A549 (cell line): ENCODE results near the gene ODR4. TPM values are rescaled to one million over a fixed set of nuclear protein-coding genes. Genes with fewer than 3 reads are reported as not detected.

Experiments
- ATAC-seq, 2 experiments: fragments of 200-7000 bp in 1 of 2; fragments of >200 bp in 1 of 2; cut with Nextera tagmentation in 1 of 2; cut with Tn5 transposase in 1 of 2; 3 replicates each; pipeline versions ENCODE4 v1.8.0 to v1.9.1; 2018 to 2020; ENCODE audit warnings: mild to moderate bottlenecking in 1 of 2, moderate library complexity in 1 of 2
- CTCF ChIA-PET: fragments of 300-600 bp; sonication (Branson Sonifier 250); formaldehyde crosslinking; extraction: SDS; loops from one replicate; lab custom pipeline; 2021; ENCODE audit warnings: antibody characterized with exemption, inconsistent platforms; lab: Yijun Ruan, JAX
- POLR2A ChIA-PET: fragments of 350-600 bp; formaldehyde crosslinking; extraction: SDS; loops from one replicate; lab custom pipeline; 2021; ENCODE audit warnings: antibody characterized with exemption, inconsistent platforms; lab: Yijun Ruan, JAX
- DNase-seq, 2 experiments: peaks; one replicate each; pipeline versions ENCODE4 v3.0.0 to v3.0.0-alpha.2; 2011 to 2016; ENCODE audit warnings: low read depth in 1 of 2, low spot score in 1 of 2
- FAIRE-seq: peaks from 2 replicates; lab custom pipeline; 2011; peaks lifted over from hg19 to GRCh38; lab: Jason Lieb, UNC
- H3K27ac ChIP-seq, 2 experiments: fragments of >200 bp; sonication (Bioruptor Twin); formaldehyde crosslinking; 3 replicates each; pipeline ENCODE4 v1.5.1; 2016 to 2017
- H3K4me1 ChIP-seq: fragments of >200 bp; sonication (Bioruptor Twin); formaldehyde crosslinking; 3 replicates; pipeline ENCODE4 v1.6.1; 2016
- H3K4me2 ChIP-seq: fragments of >200 bp; sonication (Bioruptor Twin); formaldehyde crosslinking; 3 replicates; pipeline ENCODE4 v1.6.1; 2016
- H3K4me3 ChIP-seq: fragments of >200 bp; sonication (Bioruptor Twin); formaldehyde crosslinking; 3 replicates; pipeline ENCODE4 v1.5.1; 2016
- H3K9me3 ChIP-seq: fragments of >200 bp; sonication (Bioruptor Twin); formaldehyde crosslinking; 3 replicates; pipeline ENCODE4 v1.6.1; 2016
- BHLHE40 ChIP-seq: IDR thresholded peaks from 2 replicates; pipeline ENCODE4 v1.6.1; 2012; ENCODE audit warnings: low read depth, low read length, inconsistent platforms
- CBX8 ChIP-seq: fragments of 200-600 bp; sonication (generic); IDR thresholded peaks from 2 replicates; pipeline ENCODE4 v1.6.1; 2016
- EHF ChIP-seq: fragments of 250-450 bp; sonication (Bioruptor Pico); IDR thresholded peaks from 2 replicates; pipeline ENCODE4 v1.5.0; 2020; ENCODE audit warnings: mild to moderate bottlenecking
- EHMT2 ChIP-seq: fragments of 200-600 bp; sonication (generic); IDR thresholded peaks from 2 replicates; pipeline ENCODE4 v1.6.1; 2016; ENCODE audit warnings: antibody characterized with exemption, low read depth, mild to moderate bottlenecking, moderate library complexity
- FOSL2 ChIP-seq, 2 experiments: fragments of 450-650 bp in 1 of 2; fragments of >200 bp in 1 of 2; sonication (Bioruptor Twin) in 1 of 2; formaldehyde crosslinking; IDR thresholded peaks; 2 replicates each; pipeline versions ENCODE4 v1.5.0 to v1.6.1; 2016 to 2020; ENCODE audit warnings: mild to moderate bottlenecking in 1 of 2, moderate library complexity in 1 of 2
- HDAC2 ChIP-seq: fragments of 200-600 bp; sonication (generic); IDR thresholded peaks from 2 replicates; pipeline ENCODE4 v1.6.1; 2016
- HOXA7 ChIP-seq: fragments of 250-450 bp; sonication (Bioruptor Pico); IDR thresholded peaks from 2 replicates; pipeline ENCODE4 v1.5.0; 2020; ENCODE audit warnings: mild to moderate bottlenecking, moderate library complexity
- HOXB5 ChIP-seq: fragments of 250-450 bp; sonication (Bioruptor Pico); IDR thresholded peaks from 2 replicates; pipeline ENCODE4 v1.5.0; 2020; ENCODE audit warnings: mild to moderate bottlenecking, moderate library complexity
- JUNB ChIP-seq: fragments of >200 bp; sonication (Bioruptor Twin); formaldehyde crosslinking; IDR thresholded peaks from 2 replicates; pipeline ENCODE4 v1.6.1; 2016
- KDM1A ChIP-seq: fragments of 200-600 bp; sonication (generic); IDR thresholded peaks from 2 replicates; pipeline ENCODE4 v1.6.1; 2016; ENCODE audit warnings: low read depth, mild to moderate bottlenecking
- KDM5A ChIP-seq: fragments of 200-600 bp; sonication (generic); IDR thresholded peaks from 2 replicates; pipeline ENCODE4 v1.6.1; 2016; ENCODE audit warnings: antibody characterized with exemption, mild to moderate bottlenecking
- MAZ ChIP-seq: fragments of 150-350 bp; IDR thresholded peaks from 2 replicates; pipeline ENCODE4 v1.6.1; 2014; ENCODE audit warnings: antibody characterized with exemption, low read depth, low read length, borderline replicate concordance
- NR3C1 ChIP-seq: fragments of >200 bp; sonication (Bioruptor Twin); formaldehyde crosslinking; IDR thresholded peaks from 3 replicates; pipeline ENCODE4 v1.6.1; 2017
- PHF8 ChIP-seq: fragments of 200-600 bp; sonication (generic); IDR thresholded peaks from 2 replicates; pipeline ENCODE4 v1.6.1; 2016; ENCODE audit warnings: low read depth, mild to moderate bottlenecking, antibody characterized with exemption, moderate library complexity, borderline replicate concordance
- RCOR1 ChIP-seq: fragments of 150-350 bp; IDR thresholded peaks from 2 replicates; pipeline ENCODE4 v1.6.1; 2014; ENCODE audit warnings: antibody characterized with exemption, low read length, low read depth
- RNF2 ChIP-seq: fragments of 200-600 bp; sonication (generic); IDR thresholded peaks from 2 replicates; pipeline ENCODE4 v1.6.1; 2016; ENCODE audit warnings: low read depth, mild to moderate bottlenecking, antibody characterized with exemption, moderate library complexity, borderline replicate concordance
- SMC3 ChIP-seq: fragments of >200 bp; sonication (Bioruptor Twin); formaldehyde crosslinking; IDR thresholded peaks from 3 replicates; pipeline ENCODE4 v1.6.1; 2018; ENCODE audit warnings: inconsistent platforms
- TFCP2L1 ChIP-seq: fragments of 250-450 bp; sonication (Bioruptor Pico); IDR thresholded peaks from 2 replicates; pipeline ENCODE4 v1.5.0; 2021; ENCODE audit warnings: mild to moderate bottlenecking
- ZC3H11A ChIP-seq: fragments of 450-650 bp; IDR thresholded peaks from 2 replicates; pipeline ENCODE4 v1.6.1; 2014; ENCODE audit warnings: antibody characterized with exemption, mild to moderate bottlenecking
- ZNF302 ChIP-seq: fragments of 250-450 bp; sonication (Bioruptor Pico); IDR thresholded peaks from 2 replicates; pipeline ENCODE4 v1.9.0; 2021; ENCODE audit warnings: inconsistent platforms, mild to moderate bottlenecking, moderate library complexity
- ZSCAN20 ChIP-seq: fragments of 250-450 bp; sonication (Bioruptor Pico); IDR thresholded peaks from 2 replicates; pipeline ENCODE4 v1.8.0; 2022; ENCODE audit warnings: mild to moderate bottlenecking, moderate library complexity
- WGBS: methylation state at CpG from one replicate; pipeline ENCODE4 v1.1.6; 2017; ENCODE audit errors: missing lambda C conversion rate; 5-methylcytosine and 5-hydroxymethylcytosine counted together
- polyA plus RNA-seq, 4 experiments: library from polyadenylated mRNA; depleted of rRNA in 3 of 4; stranded (reverse); fragments of >200 nt; fragmentation: RNase III in 1 of 4; extraction: RNeasy Plus Mini Kit Qiagen cat#74134 plus additional on column Dnase treatment in 1 of 4; gene quantifications; 2 replicates in 3 of 4; 3 replicates in 1 of 4; pipeline ENCODE4 v1.2.3, GENCODE V29; 2011 to 2017
- TF ChIP-seq, protein P1 (sequence below): fragments of 450-650 bp; IDR thresholded peaks from 2 replicates; pipeline ENCODE4 v1.6.1; 2014; ENCODE audit warnings: antibody characterized with exemption
- TF ChIP-seq, protein P2 (sequence below): fragments of 250-450 bp; sonication (Bioruptor Pico); IDR thresholded peaks from 2 replicates; pipeline ENCODE4 v1.5.0; 2020; ENCODE audit warnings: low read depth, mild to moderate bottlenecking, moderate library complexity
- TF ChIP-seq, protein P3 (sequence below): fragments of 150-350 bp; IDR thresholded peaks from 2 replicates; pipeline ENCODE4 v1.6.1; 2014; ENCODE audit warnings: low read depth, mild to moderate bottlenecking, low read length
- TF ChIP-seq, protein P4 (sequence below): fragments of >200 bp; sonication (Bioruptor Twin); formaldehyde crosslinking; IDR thresholded peaks from 3 replicates; pipeline ENCODE4 v1.5.1; 2016
- TF ChIP-seq, protein P5 (sequence below): fragments of >200 bp; sonication (Bioruptor Twin); formaldehyde crosslinking; IDR thresholded peaks from 2 replicates; pipeline ENCODE4 v1.6.1; 2016

The ODR4 gene
- polyA plus RNA-seq, 2 of the 4 experiments (the other 2 are of a cell fraction): 18.1 to 34.9 TPM

DNA sequence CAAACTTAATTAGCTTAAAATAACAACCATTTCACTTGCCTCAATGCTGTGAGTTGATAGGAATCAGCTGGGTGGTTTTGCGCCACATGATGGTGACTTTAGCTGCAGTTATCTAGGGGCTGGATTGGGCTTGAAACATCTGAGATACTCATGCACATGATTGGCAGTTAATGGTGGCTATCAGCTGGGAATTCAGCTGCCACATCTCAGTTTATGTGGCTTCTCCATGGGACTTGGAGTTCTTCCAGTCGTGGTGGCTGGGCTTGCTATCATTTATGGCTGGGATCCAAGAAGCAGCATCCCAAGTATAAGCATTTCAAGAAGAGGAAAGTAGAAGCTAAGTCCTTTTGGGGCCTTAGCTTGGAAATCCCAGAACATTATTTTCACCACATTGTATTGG, 48.9 kb downstream of the ODR4 start:
- no peak for FAIRE-seq
- H3K4me1 ChIP-seq: no peaks in the 10 kb centered on the region
- TF ChIP-seq FOSL2 (IDR thresholded peaks at IDR 0.05) (no peak), FOSL2 (CRISPR knock-in tag; IDR thresholded peaks at IDR 0.05) (no peak), TFCP2L1 (CRISPR knock-in tag) (no peak), EHF (CRISPR knock-in tag) (no peak), CBX8 (no peak), MAZ (no peak), ZNF302 (no peak), NR3C1 (no peak), JUNB (no peak), PHF8 (no peak), ZSCAN20 (CRISPR knock-in tag) (no peak), KDM5A (no peak), HOXA7 (CRISPR knock-in tag) (no peak), KDM1A (no peak), EHMT2 (no peak)
- TF ChIP-seq, protein P1, sequence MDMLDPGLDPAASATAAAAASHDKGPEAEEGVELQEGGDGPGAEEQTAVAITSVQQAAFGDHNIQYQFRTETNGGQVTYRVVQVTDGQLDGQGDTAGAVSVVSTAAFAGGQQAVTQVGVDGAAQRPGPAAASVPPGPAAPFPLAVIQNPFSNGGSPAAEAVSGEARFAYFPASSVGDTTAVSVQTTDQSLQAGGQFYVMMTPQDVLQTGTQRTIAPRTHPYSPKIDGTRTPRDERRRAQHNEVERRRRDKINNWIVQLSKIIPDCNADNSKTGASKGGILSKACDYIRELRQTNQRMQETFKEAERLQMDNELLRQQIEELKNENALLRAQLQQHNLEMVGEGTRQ: no peak
- TF ChIP-seq, protein P2, sequence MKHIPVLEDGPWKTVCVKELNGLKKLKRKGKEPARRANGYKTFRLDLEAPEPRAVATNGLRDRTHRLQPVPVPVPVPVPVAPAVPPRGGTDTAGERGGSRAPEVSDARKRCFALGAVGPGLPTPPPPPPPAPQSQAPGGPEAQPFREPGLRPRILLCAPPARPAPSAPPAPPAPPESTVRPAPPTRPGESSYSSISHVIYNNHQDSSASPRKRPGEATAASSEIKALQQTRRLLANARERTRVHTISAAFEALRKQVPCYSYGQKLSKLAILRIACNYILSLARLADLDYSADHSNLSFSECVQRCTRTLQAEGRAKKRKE: no peak
- no peaks in the 10 kb centered on the region for H3K9me3 ChIP-seq
- no peak overlapping the region for H3K4me3 ChIP-seq
- no peak overlapping the region for H3K27ac ChIP-seq
- no peak overlapping the region for H3K4me2 ChIP-seq
- ChIA-PET CTCF (interaction anchor here (0.8 to 1.4 kb wide), 3 partner anchors 18 to 49 kb away, joined by 3 read pairs; partner anchors contain the start of gene ODR4), POLR2A (no interaction called here)
- ATAC-seq: no peak
- no peak for DNase-seq
- 68% methylated on average over 2 of the region's 2 CpGs for WGBS

DNA sequence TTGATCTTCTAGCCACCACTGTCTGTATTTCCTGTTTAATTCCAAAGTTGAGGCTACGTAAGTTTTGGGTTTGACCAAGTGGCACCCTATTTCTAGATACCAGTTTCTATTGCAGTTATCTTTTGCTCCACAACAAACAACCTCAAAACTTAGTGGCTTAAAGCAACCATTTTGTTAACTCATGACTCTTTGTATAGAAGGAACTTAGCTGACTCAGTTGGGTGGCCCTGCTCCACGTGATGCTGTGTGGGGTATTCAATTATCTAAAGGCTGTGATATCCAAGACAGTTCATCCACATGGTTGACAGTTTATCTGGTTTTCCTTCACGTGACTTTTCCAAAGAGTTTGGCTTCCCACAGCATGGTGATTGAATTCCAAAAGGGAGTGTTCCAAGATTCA, 50.5 kb downstream of the ODR4 start:
- TF ChIP-seq HOXB5 (no peak), JUNB (no peak), SMC3 (no peak), ZC3H11A (no peak), ZSCAN20 (CRISPR knock-in tag) (no peak), KDM1A (no peak), EHF (CRISPR knock-in tag) (no peak), HDAC2 (no peak), RCOR1 (no peak), KDM5A (no peak), BHLHE40 (no peak), FOSL2 (IDR thresholded peaks at IDR 0.05) (no peak), FOSL2 (CRISPR knock-in tag; IDR thresholded peaks at IDR 0.05) (no peak), ZNF302 (no peak), CBX8 (no peak), RNF2 (no peak)
- TF ChIP-seq, protein P3, sequence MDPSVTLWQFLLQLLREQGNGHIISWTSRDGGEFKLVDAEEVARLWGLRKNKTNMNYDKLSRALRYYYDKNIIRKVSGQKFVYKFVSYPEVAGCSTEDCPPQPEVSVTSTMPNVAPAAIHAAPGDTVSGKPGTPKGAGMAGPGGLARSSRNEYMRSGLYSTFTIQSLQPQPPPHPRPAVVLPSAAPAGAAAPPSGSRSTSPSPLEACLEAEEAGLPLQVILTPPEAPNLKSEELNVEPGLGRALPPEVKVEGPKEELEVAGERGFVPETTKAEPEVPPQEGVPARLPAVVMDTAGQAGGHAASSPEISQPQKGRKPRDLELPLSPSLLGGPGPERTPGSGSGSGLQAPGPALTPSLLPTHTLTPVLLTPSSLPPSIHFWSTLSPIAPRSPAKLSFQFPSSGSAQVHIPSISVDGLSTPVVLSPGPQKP: no peak
- TF ChIP-seq, protein P4, sequence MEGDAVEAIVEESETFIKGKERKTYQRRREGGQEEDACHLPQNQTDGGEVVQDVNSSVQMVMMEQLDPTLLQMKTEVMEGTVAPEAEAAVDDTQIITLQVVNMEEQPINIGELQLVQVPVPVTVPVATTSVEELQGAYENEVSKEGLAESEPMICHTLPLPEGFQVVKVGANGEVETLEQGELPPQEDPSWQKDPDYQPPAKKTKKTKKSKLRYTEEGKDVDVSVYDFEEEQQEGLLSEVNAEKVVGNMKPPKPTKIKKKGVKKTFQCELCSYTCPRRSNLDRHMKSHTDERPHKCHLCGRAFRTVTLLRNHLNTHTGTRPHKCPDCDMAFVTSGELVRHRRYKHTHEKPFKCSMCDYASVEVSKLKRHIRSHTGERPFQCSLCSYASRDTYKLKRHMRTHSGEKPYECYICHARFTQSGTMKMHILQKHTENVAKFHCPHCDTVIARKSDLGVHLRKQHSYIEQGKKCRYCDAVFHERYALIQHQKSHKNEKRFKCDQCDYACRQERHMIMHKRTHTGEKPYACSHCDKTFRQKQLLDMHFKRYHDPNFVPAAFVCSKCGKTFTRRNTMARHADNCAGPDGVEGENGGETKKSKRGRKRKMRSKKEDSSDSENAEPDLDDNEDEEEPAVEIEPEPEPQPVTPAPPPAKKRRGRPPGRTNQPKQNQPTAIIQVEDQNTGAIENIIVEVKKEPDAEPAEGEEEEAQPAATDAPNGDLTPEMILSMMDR: no peak
- TF ChIP-seq, protein P5, sequence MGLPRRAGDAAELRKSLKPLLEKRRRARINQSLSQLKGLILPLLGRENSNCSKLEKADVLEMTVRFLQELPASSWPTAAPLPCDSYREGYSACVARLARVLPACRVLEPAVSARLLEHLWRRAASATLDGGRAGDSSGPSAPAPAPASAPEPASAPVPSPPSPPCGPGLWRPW: no peak
- H3K9me3 ChIP-seq: no peaks in the 10 kb centered on the region
- H3K4me2 ChIP-seq: no peak overlapping the region
- 76% methylated on average over 3 of the region's 3 CpGs for WGBS
- ChIA-PET CTCF (interaction anchor here (1.4 kb wide), 1 partner anchor 17 kb away, joined by 3 read pairs; no protein-coding TSS in a partner anchor), POLR2A (no interaction called here)
- no peak for DNase-seq
- no peak overlapping the region for H3K4me3 ChIP-seq
- FAIRE-seq: no peak
- ATAC-seq: no peak
- no peaks in the 10 kb centered on the region for H3K4me1 ChIP-seq
- no peak overlapping the region for H3K27ac ChIP-seq
